BLaER1 treated with 17β-estradiol and CSF1 and Interleukin-3, amounts not matched to agents 10 nM and 100 nM (cell line): ENCODE data around the gene ZNRF3.

Experiments
- H3K27ac ChIP-seq, 11 experiments: shearing (Covaris generic); formaldehyde crosslinking; 2 replicates each; pipeline ENCODE4 v1.8.1; 2022
- H3K27me3 ChIP-seq, 11 experiments: shearing (Covaris generic); formaldehyde crosslinking; 2 replicates each; pipeline ENCODE4 v1.8.1; 2022
- H3K36me3 ChIP-seq, 11 experiments: shearing (Covaris generic); formaldehyde crosslinking; 2 replicates each; pipeline ENCODE4 v1.8.1; 2022
- H3K4me1 ChIP-seq, 10 experiments: shearing (Covaris generic); formaldehyde crosslinking; 2 replicates each; pipeline ENCODE4 v1.8.1; 2022
- H3K4me2 ChIP-seq, 11 experiments: shearing (Covaris generic); formaldehyde crosslinking; 2 replicates each; pipeline ENCODE4 v1.8.1; 2022
- H3K4me3 ChIP-seq, 10 experiments: shearing (Covaris generic); formaldehyde crosslinking; 2 replicates each; pipeline ENCODE4 v1.8.1; 2022
- H3K9ac ChIP-seq, 11 experiments: shearing (Covaris generic); formaldehyde crosslinking; 2 replicates each; pipeline ENCODE4 v1.8.1; 2022
- H3K9me3 ChIP-seq, 11 experiments: shearing (Covaris generic); formaldehyde crosslinking; replicated peaks in 1 of 11; 2 replicates each; pipeline ENCODE4 v1.8.1; 2022
- H4K20me1 ChIP-seq, 11 experiments: shearing (Covaris generic); formaldehyde crosslinking; 2 replicates each; pipeline ENCODE4 v1.8.1; 2022
- Cebpa-rat ChIP-seq, 11 experiments: shearing (Covaris generic); IDR thresholded peaks; 2 replicates each; pipeline ENCODE4 v1.8.1; 2022

The ZNRF3 gene

DNA sequence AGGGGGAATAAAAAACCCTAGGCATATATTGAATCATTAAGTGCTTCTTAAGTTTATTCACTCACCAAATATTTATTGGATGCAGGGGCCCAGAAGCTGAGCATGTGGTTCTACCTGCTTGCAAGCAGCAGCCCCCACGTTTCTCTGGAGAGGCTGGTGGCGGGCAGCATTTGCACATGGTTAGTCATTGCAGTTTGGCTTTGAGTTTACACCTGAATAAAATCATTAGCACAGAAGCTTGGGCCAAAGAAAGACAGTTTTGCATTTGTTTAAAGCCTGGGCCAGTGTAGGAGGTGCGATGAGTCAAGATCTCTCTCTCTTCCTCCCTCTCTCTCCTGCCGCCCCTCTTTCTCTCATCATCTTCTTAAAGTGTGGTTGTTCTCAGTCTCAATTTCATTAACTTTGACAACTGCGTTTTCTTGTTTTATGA is 105.7 kb downstream of the ZNRF3 start:
- H3K4me2 ChIP-seq: peak overlapping the region in 5 of 11 experiments; percentile 4 to 31 (median 14); a peak in 5 of 22 replicates
- H3K9ac ChIP-seq: no peak overlapping the region

GRCh38 chr22:28989484-28989883 is 106.1 kb downstream of the ZNRF3 start:
- Histone ChIP-seq H3K9ac (no peak overlapping the region), H3K4me1 (peaks cover 0 to 11% (median 7%) of the 10 kb centered on the region in 10 experiments; a peak in 8 of 20 replicates), H3K4me2 (peak overlapping the region in 6 of 11 experiments; percentile 4 to 31 (median 16); a peak in 6 of 22 replicates), H3K27ac (no peak overlapping the region), H3K4me3 (no peak overlapping the region), H3K27me3 (no peaks in the 10 kb centered on the region), H4K20me1 (peaks cover 0 to 9% (median 0%) of the 10 kb centered on the region in 11 experiments; a peak in 1 of 22 replicates), H3K36me3 (peaks cover 4 to 85% (median 62%) of the 10 kb centered on the region in 11 experiments; a peak in 19 of 22 replicates), H3K9me3 (peaks cover 7 to 14% (median 12%) of the 10 kb centered on the region in 11 experiments; a peak in 17 of 22 replicates)
- no peak for TF ChIP-seq Cebpa-rat (IDR thresholded peaks at IDR 0.05)

More for the DNA sequence above, 105.7 kb downstream of the ZNRF3 start:
- Histone ChIP-seq H3K36me3 (peaks cover 4 to 86% (median 62%) of the 10 kb centered on the region in 11 experiments; a peak in 19 of 22 replicates), H3K4me3 (no peak overlapping the region), H3K27me3 (no peaks in the 10 kb centered on the region), H4K20me1 (peaks cover 0 to 10% (median 0%) of the 10 kb centered on the region in 11 experiments; a peak in 1 of 22 replicates), H3K9me3 (peaks cover 7 to 14% (median 12%) of the 10 kb centered on the region in 11 experiments; a peak in 17 of 22 replicates), H3K27ac (no peak overlapping the region), H3K4me1 (peaks cover 0 to 11% (median 7%) of the 10 kb centered on the region in 10 experiments; a peak in 11 of 20 replicates)
- no peak for TF ChIP-seq Cebpa-rat (IDR thresholded peaks at IDR 0.05)

DNA sequence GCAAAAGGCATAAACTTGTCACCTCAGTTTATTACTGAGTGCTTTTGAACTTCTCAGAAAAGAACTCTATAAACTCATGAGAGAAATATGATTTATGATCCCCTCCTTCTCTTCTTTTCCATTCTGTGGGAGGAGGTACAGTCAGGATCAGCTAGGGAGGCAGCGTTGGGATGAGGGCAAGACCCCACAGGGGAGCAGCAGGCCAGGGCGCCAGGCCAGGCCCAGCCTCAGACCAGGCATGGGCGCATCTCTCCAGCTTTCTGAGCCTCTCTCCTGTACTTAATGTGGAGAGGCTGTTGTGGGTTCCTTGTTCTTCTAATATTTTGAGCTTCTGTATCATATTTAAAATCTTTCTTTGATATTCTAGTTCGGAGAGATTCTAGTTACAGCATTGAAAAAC is 106.5 kb downstream of the ZNRF3 start:
- peaks cover 7 to 10% (median 9%) of the 10 kb centered on the region in 11 experiments; a peak in 17 of 22 replicates for H3K9me3 ChIP-seq
- no peak overlapping the region for H3K27ac ChIP-seq
- H3K4me3 ChIP-seq: no peak overlapping the region
- no peak for TF ChIP-seq Cebpa-rat (IDR thresholded peaks at IDR 0.05)
- no peak overlapping the region for H3K4me2 ChIP-seq
- H3K36me3 ChIP-seq: peaks cover 4 to 81% (median 62%) of the 10 kb centered on the region in 11 experiments; a peak in 19 of 22 replicates
- H3K4me1 ChIP-seq: peaks cover 0 to 11% (median 7%) of the 10 kb centered on the region in 10 experiments; a peak in 8 of 20 replicates
- H4K20me1 ChIP-seq: peaks cover 0 to 9% (median 0%) of the 10 kb centered on the region in 11 experiments; a peak in 1 of 22 replicates
- no peaks in the 10 kb centered on the region for H3K27me3 ChIP-seq
- H3K9ac ChIP-seq: no peak overlapping the region

GRCh38 chr22:28992565-28993356 is 109.4 kb downstream of the ZNRF3 start:
- H3K4me2 ChIP-seq: no peak overlapping the region
- no peak overlapping the region for H3K9ac ChIP-seq
- peaks cover 0 to 79% (median 50%) of the 10 kb centered on the region in 11 experiments; a peak in 18 of 22 replicates for H3K36me3 ChIP-seq
- H3K27me3 ChIP-seq: no peaks in the 10 kb centered on the region
- no peak overlapping the region for H3K27ac ChIP-seq
- no peak for TF ChIP-seq Cebpa-rat (IDR thresholded peaks at IDR 0.05)
- H3K4me3 ChIP-seq: no peak overlapping the region
- H4K20me1 ChIP-seq: peaks cover 0 to 6% (median 0%) of the 10 kb centered on the region in 11 experiments; a peak in 1 of 22 replicates
- H3K9me3 ChIP-seq: no peaks in the 10 kb centered on the region
- peaks cover 0 to 11% (median 7%) of the 10 kb centered on the region in 10 experiments; a peak in 8 of 20 replicates for H3K4me1 ChIP-seq

- Histone ChIP-seq H3K36me3 (peaks cover 0 to 63% (median 34%) of the 10 kb centered on the region in 11 experiments; a peak in 16 of 22 replicates), H3K27me3 (no peaks in the 10 kb centered on the region), H3K4me3 (no peak overlapping the region), H3K9ac (no peak overlapping the region), H3K27ac (no peak overlapping the region), H3K9me3 (no peaks in the 10 kb centered on the region), H4K20me1 (peaks cover 0 to 3% (median 0%) of the 10 kb centered on the region in 11 experiments; a peak in 2 of 22 replicates), H3K4me2 (no peak overlapping the region), H3K4me1 (peaks cover 0 to 2% (median under 1%) of the 10 kb centered on the region in 10 experiments; a peak in 4 of 20 replicates)
- no peak for TF ChIP-seq Cebpa-rat (IDR thresholded peaks at IDR 0.05)
These were observed 111.2 kb downstream of the ZNRF3 start for GRCh38 chr22:28994522-28994921.

DNA sequence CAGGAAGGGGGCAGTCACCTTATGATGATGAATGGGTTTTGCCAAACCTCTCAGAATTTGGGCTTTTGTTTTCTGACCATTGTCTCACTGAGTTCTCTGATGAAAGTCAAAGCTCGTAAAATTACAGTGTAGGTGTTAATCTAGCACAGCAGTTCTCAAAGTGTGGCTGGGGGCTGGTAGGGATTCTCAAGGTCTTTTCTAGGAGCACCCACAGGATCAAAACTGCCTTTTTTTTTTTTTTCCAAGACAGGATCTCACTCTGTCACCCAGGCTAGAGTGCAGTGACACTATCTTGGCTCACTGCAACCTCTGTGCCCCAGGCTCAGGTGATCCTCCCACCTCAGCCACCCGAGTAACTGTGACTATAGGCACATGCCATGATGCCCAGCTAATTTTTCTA is 112.2 kb downstream of the ZNRF3 start:
- Histone ChIP-seq H3K27me3 (no peaks in the 10 kb centered on the region), H3K4me3 (no peak overlapping the region), H3K9ac (no peak overlapping the region), H3K27ac (no peak overlapping the region), H3K4me2 (no peak overlapping the region), H4K20me1 (peaks cover 0 to 4% (median 0%) of the 10 kb centered on the region in 11 experiments; a peak in 2 of 22 replicates), H3K4me1 (no peaks in the 10 kb centered on the region), H3K36me3 (peaks cover 0 to 53% (median 25%) of the 10 kb centered on the region in 11 experiments; a peak in 16 of 22 replicates), H3K9me3 (no peaks in the 10 kb centered on the region)
- TF ChIP-seq Cebpa-rat (IDR thresholded peaks at IDR 0.05): no peak

DNA sequence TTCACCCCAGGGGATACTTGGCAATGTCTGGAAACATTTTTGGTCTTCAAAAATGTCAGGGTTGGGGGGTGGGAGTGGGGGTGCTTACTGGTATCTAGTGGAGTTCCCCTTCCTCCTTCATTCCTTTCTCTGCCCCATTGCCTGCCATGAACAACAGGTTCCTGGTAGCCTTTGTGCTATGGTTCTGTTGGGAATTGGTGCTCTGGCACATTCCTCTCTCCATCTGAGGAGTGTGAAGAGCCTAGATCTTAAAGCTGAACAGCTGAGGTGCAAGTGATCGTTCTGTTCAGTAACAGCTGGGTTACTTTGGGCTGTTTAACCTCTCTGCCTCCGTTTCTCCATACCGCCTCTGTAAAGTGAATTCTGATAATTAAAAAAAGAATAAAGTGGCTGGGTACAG is 114.0 kb downstream of the ZNRF3 start:
- TF ChIP-seq Cebpa-rat (IDR thresholded peaks at IDR 0.05): no peak
- Histone ChIP-seq H3K27me3 (no peaks in the 10 kb centered on the region), H4K20me1 (peaks cover 0 to 5% (median 0%) of the 10 kb centered on the region in 11 experiments; a peak in 2 of 22 replicates), H3K9me3 (no peaks in the 10 kb centered on the region), H3K4me2 (no peak overlapping the region), H3K9ac (no peak overlapping the region), H3K4me1 (no peaks in the 10 kb centered on the region), H3K27ac (no peak overlapping the region), H3K36me3 (peaks cover 0 to 37% (median 16%) of the 10 kb centered on the region in 11 experiments; a peak in 15 of 22 replicates), H3K4me3 (no peak overlapping the region)

GRCh38 chr22:28998681-28999080 is 115.3 kb downstream of the ZNRF3 start:
- H3K9me3 ChIP-seq: no peaks in the 10 kb centered on the region

DNA sequence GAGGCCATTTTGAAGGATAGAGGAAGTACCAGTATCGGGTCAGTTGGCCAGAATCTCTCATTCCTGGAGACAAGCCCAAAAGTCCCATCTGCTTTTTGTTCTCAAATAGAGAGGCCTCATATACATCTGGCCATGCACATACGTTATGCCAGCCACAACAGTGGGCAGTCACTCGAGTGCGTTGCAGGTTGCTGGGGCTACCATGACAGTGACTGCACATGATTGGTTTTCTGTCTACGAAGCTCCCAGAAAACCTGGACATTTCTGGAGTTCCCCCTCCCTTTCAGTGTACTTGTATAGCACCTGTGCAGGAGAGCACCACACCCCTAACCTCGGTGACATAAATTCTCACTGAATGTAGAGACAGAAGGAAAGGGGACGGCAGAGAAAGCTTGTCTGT is 116.1 kb downstream of the ZNRF3 start:
- H3K4me1 ChIP-seq: no peaks in the 10 kb centered on the region
- H4K20me1 ChIP-seq: peaks cover 0 to 25% (median 4%) of the 10 kb centered on the region in 11 experiments; a peak in 5 of 22 replicates
- H3K9ac ChIP-seq: no peak overlapping the region
- H3K36me3 ChIP-seq: peaks cover 0 to 25% (median 4%) of the 10 kb centered on the region in 11 experiments; a peak in 8 of 22 replicates
- no peak overlapping the region for H3K4me2 ChIP-seq
- H3K27me3 ChIP-seq: peaks cover 7 to 12% (median 10%) of the 10 kb centered on the region in 11 experiments; a peak in 19 of 22 replicates
- no peak overlapping the region for H3K4me3 ChIP-seq
- TF ChIP-seq Cebpa-rat (IDR thresholded peaks at IDR 0.05): no peak
- no peaks in the 10 kb centered on the region for H3K9me3 ChIP-seq
- H3K27ac ChIP-seq: no peak overlapping the region

More at GRCh38 chr22:28998681-28999080, 115.3 kb downstream of the ZNRF3 start:
- Histone ChIP-seq H3K4me3 (no peak overlapping the region), H3K4me1 (no peaks in the 10 kb centered on the region), H3K4me2 (no peak overlapping the region), H3K36me3 (peaks cover 0 to 25% (median 4%) of the 10 kb centered on the region in 11 experiments; a peak in 12 of 22 replicates), H3K27ac (no peak overlapping the region), H3K9ac (no peak overlapping the region), H4K20me1 (peaks cover 0 to 17% (median 0%) of the 10 kb centered on the region in 11 experiments; a peak in 3 of 22 replicates), H3K27me3 (peaks cover 0 to 3% (median 2%) of the 10 kb centered on the region in 11 experiments; a peak in 13 of 22 replicates)
- TF ChIP-seq Cebpa-rat (IDR thresholded peaks at IDR 0.05): no peak
